ENCODE data around the gene RSAD2.

Gene RSAD2

GRCh38 chr2:6838673-6839319, 38.8 kb upstream of the RSAD2 start:
- TF ChIP-seq CTCF (IDR thresholded peaks at IDR 0.05): no peak

- TF ChIP-seq CTCF (IDR thresholded peaks at IDR 0.05): no peak
These were observed 35.9 kb upstream of the RSAD2 start for GRCh38 chr2:6841537-6842287.

- no peak for TF ChIP-seq CTCF (IDR thresholded peaks at IDR 0.05)
These were observed 32.3 kb upstream of the RSAD2 start for GRCh38 chr2:6845312-6845711.

GRCh38 chr2:6845903-6846302, 31.7 kb upstream of the RSAD2 start:
- no peak; the same call in 1 of the 2 replicates for TF ChIP-seq CTCF (IDR thresholded peaks at IDR 0.05)

- TF ChIP-seq CTCF (IDR thresholded peaks at IDR 0.05): no peak
These were observed 31.0 kb upstream of the RSAD2 start for GRCh38 chr2:6846540-6846939.

GRCh38 chr2:6846967-6847681, 30.5 kb upstream of the RSAD2 start:
- no peak for TF ChIP-seq CTCF (IDR thresholded peaks at IDR 0.05)

- TF ChIP-seq CTCF (IDR thresholded peaks at IDR 0.05): no peak
These were observed 25.4 kb upstream of the RSAD2 start for GRCh38 chr2:6852195-6852594.
